ENCODE results near the gene KAT6B. TPM values are rescaled to one million over a fixed set of nuclear protein-coding genes. Genes with fewer than 3 reads are reported as not detected.

KAT6B gene
- total and polyA plus RNA-seq, 2 donors (not counting 1 experiment from before 2014, with no cell fraction given): 8.6 to 111 TPM

DNA sequence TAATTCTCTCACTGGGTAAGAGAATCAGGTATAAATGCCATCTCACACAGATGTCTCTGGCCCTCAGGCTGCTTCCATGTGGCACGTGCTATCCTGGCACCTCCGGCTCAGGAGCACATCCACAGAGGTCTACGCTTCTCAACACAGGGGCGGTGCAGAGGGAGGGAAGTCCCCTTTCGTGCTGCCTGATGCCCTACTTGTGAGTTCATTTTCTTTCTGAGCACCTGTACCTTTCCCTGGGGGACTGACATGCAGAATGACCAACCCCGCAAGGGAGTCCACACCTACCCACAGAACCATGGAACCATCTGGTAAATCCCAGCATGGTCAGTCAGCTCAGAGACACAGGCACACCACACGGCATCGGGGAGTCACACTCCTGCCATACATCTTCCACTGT, 186.1 kb downstream of the KAT6B start:
- peak overlapping the region; percentile 56 for H3K4me3 Mint-ChIP-seq
- no peaks in the 10 kb centered on the region for H3K9me3 Mint-ChIP-seq (ENCODE audit: insufficient read depth)
- WGBS (ENCODE audit: insufficient coverage): 61% methylated on average over 5 of the region's 8 CpGs
- DNase-seq: peak; percentile 22
- intact Hi-C loops (cut with micrococcal nuclease): loop anchor here (10.0 kb wide), 3 partner anchors 158 to 222 kb away; partner anchors contain the start of genes COMTD1 and KAT6B
- peak overlapping the region; percentile 76 for H3K27ac Mint-ChIP-seq
- Histone ChIP-seq H3K4me1 (ENCODE audit: control insufficient read depth in 2 of 2, insufficient read depth in 2 of 2, low read length in 2 of 2) (peaks cover 32 to 40% of the 10 kb centered on the region in 2 donors), H3K9me3 (ENCODE audit: control extremely low read depth in 1 of 3, control insufficient read depth in 2 of 3, insufficient read depth in 1 of 3, low read length in 2 of 3) (no peaks in the 10 kb centered on the region), H3K27ac (ENCODE audit: low read length in 2 of 2) (no peak overlapping the region), H3K4me2 (replicated peaks; ENCODE audit: low read depth, low read length, poor library complexity, severe bottlenecking) (no peak overlapping the region), H4K20me1 (ENCODE audit: control insufficient read depth, insufficient read depth, low read length, poor library complexity, severe bottlenecking) (no peaks in the 10 kb centered on the region), H2AFZ (ENCODE audit: insufficient read depth, low read depth, low read length, poor library complexity, severe bottlenecking) (no peak overlapping the region), H3K9ac (ENCODE audit: low read length) (no peak overlapping the region), H3K36me3 (replicated peaks in 1 of 2; ENCODE audit: control extremely low read depth in 1 of 2, control insufficient read depth in 1 of 2, extremely low read depth in 1 of 2, insufficient read depth in 2 of 2, low read length in 1 of 2) (peaks cover 0 to 6% of the 10 kb centered on the region in 2 experiments), H3K79me2 (ENCODE audit: control insufficient read depth, insufficient read depth, low read length) (no peaks in the 10 kb centered on the region), H3K27me3 (replicated peaks in 1 of 4; ENCODE audit: control extremely low read depth in 1 of 4, control insufficient read depth in 3 of 4, insufficient read depth in 4 of 4, low read length in 3 of 4) (no peaks in the 10 kb centered on the region), H3K4me3 (ENCODE audit: control extremely low read depth in 1 of 5, extremely low read depth in 1 of 5, insufficient read depth in 1 of 5, low read depth in 2 of 5, low read length in 4 of 5) (no peak overlapping the region)
- ChIA-PET POLR2A (no interaction called here), CTCF (interaction anchor here (0.5 kb wide), 1 partner anchor 873 kb away, joined by 3 read pairs; no protein-coding TSS in a partner anchor)
- no peak for TF ChIP-seq EZH2 (IDR thresholded peaks at IDR 0.05; ENCODE audit: borderline replicate concordance, insufficient read depth, low read depth, low read length, poor library complexity, severe bottlenecking)
- TF ChIP-seq, protein P1, sequence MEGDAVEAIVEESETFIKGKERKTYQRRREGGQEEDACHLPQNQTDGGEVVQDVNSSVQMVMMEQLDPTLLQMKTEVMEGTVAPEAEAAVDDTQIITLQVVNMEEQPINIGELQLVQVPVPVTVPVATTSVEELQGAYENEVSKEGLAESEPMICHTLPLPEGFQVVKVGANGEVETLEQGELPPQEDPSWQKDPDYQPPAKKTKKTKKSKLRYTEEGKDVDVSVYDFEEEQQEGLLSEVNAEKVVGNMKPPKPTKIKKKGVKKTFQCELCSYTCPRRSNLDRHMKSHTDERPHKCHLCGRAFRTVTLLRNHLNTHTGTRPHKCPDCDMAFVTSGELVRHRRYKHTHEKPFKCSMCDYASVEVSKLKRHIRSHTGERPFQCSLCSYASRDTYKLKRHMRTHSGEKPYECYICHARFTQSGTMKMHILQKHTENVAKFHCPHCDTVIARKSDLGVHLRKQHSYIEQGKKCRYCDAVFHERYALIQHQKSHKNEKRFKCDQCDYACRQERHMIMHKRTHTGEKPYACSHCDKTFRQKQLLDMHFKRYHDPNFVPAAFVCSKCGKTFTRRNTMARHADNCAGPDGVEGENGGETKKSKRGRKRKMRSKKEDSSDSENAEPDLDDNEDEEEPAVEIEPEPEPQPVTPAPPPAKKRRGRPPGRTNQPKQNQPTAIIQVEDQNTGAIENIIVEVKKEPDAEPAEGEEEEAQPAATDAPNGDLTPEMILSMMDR (IDR thresholded peaks at IDR 0.05): no peak
- ATAC-seq (ENCODE audit: low read depth): peak; percentile 42
- H3K4me1 Mint-ChIP-seq: peaks cover 63% of the 10 kb centered on the region
- H3K27me3 Mint-ChIP-seq: no peaks in the 10 kb centered on the region

DNA sequence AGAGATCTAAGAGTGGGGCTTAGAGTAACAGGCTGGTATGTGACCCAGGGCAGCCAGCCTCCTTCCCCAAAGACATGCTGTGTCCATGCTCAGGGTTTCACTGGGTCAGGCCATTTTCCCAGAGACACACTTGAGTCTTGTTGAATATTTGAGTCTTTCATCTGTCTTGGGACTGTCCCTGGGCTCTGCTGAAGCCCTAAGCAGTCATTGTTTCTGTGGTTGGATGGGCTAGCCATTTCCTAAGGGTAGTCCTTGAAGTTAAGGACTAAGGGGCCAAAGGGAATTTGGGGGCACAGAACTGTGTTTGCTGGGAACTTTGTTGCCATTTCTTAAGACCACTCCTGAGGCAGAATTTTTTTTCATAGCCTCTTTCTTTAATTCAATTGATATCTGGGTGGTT, 186.6 kb downstream of the KAT6B start:
- no peaks in the 10 kb centered on the region for H3K27me3 Mint-ChIP-seq
- no peaks in the 10 kb centered on the region for H3K9me3 Mint-ChIP-seq (ENCODE audit: insufficient read depth)
- no peaks in the 10 kb centered on the region for H4K20me1 ChIP-seq (ENCODE audit: control insufficient read depth, insufficient read depth, low read length, poor library complexity, severe bottlenecking)
- no peaks in the 10 kb centered on the region for H3K79me2 ChIP-seq (ENCODE audit: control insufficient read depth, insufficient read depth, low read length)
- no peak overlapping the region for H3K4me3 ChIP-seq (ENCODE audit: control extremely low read depth in 1 of 5, extremely low read depth in 1 of 5, insufficient read depth in 1 of 5, low read depth in 2 of 5, low read length in 4 of 5)
- H3K27ac ChIP-seq (ENCODE audit: low read length in 2 of 2): no peak overlapping the region
- no peak for TF ChIP-seq EZH2 (IDR thresholded peaks at IDR 0.05; ENCODE audit: borderline replicate concordance, insufficient read depth, low read depth, low read length, poor library complexity, severe bottlenecking)
- TF ChIP-seq, protein P1 (IDR thresholded peaks at IDR 0.05): no peak
- no peaks in the 10 kb centered on the region for H3K27me3 ChIP-seq (replicated peaks in 1 of 4; ENCODE audit: control extremely low read depth in 1 of 4, control insufficient read depth in 3 of 4, insufficient read depth in 4 of 4, low read length in 3 of 4)
- H2AFZ ChIP-seq (ENCODE audit: insufficient read depth, low read depth, low read length, poor library complexity, severe bottlenecking): no peak overlapping the region
- peaks cover 57% of the 10 kb centered on the region for H3K4me1 Mint-ChIP-seq
- no peaks in the 10 kb centered on the region for H3K9me3 ChIP-seq (ENCODE audit: control extremely low read depth in 1 of 3, control insufficient read depth in 2 of 3, insufficient read depth in 1 of 3, low read length in 2 of 3)
- peaks cover 29 to 40% of the 10 kb centered on the region in 2 donors for H3K4me1 ChIP-seq (ENCODE audit: control insufficient read depth in 2 of 2, insufficient read depth in 2 of 2, low read length in 2 of 2)
- peak overlapping the region; percentile 76 for H3K27ac Mint-ChIP-seq
- H3K4me2 ChIP-seq (replicated peaks; ENCODE audit: low read depth, low read length, poor library complexity, severe bottlenecking): no peak overlapping the region
- peak overlapping the region; percentile 56 for H3K4me3 Mint-ChIP-seq
- ATAC-seq (ENCODE audit: low read depth): no peak
- no peak overlapping the region for H3K9ac ChIP-seq (ENCODE audit: low read length)
- POLR2A ChIA-PET: no interaction called here
- H3K36me3 ChIP-seq (replicated peaks in 1 of 2; ENCODE audit: control extremely low read depth in 1 of 2, control insufficient read depth in 1 of 2, extremely low read depth in 1 of 2, insufficient read depth in 2 of 2, low read length in 1 of 2): peaks cover 2 to 9% of the 10 kb centered on the region in 2 experiments
- CTCF ChIA-PET: no interaction called here
- no peak for DNase-seq
- intact Hi-C loops (cut with micrococcal nuclease): loop anchor here (10.0 kb wide), 3 partner anchors 158 to 222 kb away; partner anchors contain the start of genes COMTD1 and KAT6B
